HG03066 (cell line): ENCODE measurements around the gene NUP133.
A peak's percentile ranks its signal among the peaks of the same experiment; 100 is the strongest.
"Not testable (repeated sequence)": the region's sequence is repeated elsewhere in the genome, so short reads cannot be mapped to it uniquely, and the experiment has no call there.

Experiments
- ATAC-seq: cut with Tn5 transposase; IDR thresholded peaks from one replicate; pipeline ENCODE4 v1.9.1; 2021; ENCODE audit warnings: low read depth; ENCODE audit not compliant: unreplicated experiment

The NUP133 gene

DNA sequence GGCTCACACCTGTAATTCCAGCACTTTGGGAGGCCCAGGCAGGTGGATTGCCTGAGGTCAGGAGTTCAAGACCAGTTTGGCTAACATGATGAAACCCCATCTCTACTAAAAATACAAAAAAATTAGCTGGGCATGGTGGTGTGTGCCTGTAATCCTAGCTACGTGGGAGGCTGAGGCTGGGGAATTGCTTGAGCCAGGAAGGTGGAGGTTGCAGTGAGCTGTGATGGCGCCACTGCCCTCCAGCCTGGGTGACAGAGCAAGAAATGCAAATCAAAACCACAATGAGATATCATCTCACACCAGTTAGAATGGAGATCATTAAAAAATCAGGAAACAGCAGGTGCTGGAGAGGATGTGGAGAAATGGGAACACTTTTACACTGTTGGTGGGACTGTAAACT lies 3.1 kb upstream of the NUP133 start:
- not testable (repeated sequence) for ATAC-seq

GRCh38 chr1:229509576-229509975 lies 1.4 kb upstream of the NUP133 start:
- no peak for ATAC-seq

GRCh38 chr1:229508823-229509337 lies 739 bp upstream of the NUP133 start:
- ATAC-seq: no peak

DNA sequence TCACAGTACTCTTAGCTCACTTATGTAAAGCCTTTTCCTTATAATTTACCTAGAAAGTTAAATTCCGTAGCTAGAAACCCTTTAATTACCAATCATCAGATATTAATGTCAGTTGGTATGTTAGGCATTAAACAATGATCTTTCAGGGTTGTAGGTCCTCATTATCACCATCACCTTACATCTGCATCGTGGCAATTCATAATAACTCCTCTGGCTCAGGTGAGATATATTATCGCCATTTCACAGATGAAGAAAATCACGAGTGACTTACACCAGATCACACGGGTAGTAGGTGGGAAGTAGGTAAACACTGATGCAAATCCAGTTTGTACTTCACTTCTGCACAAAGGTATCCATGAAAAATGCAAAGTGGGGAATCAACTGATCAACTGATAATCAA lies 639 bp downstream of the NUP133 start:
- ATAC-seq: no peak

DNA sequence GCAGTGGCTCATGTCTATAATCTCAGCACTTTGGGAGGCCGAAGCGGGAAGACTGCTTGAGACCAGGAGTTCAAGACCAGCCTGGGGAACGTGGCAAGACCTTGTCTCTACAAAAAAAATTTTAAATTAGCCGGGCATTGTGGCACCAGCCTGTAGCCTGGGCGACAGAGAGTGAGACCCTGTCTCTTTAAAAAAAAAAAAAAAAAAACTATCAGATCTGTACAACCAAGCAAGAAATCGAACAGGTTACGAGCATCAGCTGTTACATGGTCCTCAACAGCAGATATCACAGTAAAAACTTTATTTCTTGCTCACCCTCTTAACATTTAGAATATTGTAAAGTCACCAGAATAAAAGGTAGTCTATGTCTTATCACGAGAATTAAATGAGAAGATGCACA lies 1.5 kb downstream of the NUP133 start:
- ATAC-seq: no peak

GRCh38 chr1:229495782-229496181 lies 12.4 kb downstream of the NUP133 start:
- no peak for ATAC-seq

GRCh38 chr1:229487181-229487580 lies 21.0 kb downstream of the NUP133 start:
- ATAC-seq: no peak

DNA sequence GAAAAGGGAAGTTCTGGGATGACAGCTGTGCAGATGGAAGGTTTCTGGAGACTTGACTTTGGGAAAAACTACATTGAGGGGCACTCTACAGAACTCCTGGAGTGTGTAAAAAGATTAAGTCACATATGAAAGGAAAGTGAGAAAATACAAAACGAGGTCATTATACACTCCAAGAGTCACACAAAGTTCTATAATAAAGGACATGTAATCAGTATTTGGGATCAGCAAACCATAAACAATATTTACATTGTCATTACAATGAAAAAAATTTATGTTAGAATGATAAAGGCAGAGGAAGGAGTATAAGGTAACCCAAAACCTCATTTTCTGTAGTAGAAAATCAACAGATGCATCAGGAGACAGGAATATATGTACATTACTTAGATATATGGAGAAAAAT lies 22.8 kb downstream of the NUP133 start:
- no peak for ATAC-seq

- no peak for ATAC-seq
These were observed 25.6 kb downstream of the NUP133 start for GRCh38 chr1:229482511-229482910.

DNA sequence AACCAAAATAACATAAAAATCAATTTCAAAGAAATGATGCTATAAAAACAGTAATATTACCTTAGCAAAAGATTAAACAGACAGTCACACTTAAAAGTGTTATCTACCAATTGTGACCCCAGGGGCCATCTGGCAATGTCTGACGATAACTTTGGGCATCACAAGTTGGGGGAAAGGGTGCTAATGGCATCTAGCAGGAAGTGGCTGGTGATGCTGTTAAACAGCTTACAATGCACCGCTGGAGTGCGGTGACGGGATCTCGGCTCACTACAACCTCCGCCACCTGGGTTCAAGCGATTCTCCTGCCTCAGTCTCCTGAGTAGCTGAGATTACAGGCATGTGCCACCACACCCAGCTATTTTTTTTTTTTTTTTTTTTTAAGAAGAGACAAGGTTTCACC lies 27.6 kb downstream of the NUP133 start:
- ATAC-seq: no peak

DNA sequence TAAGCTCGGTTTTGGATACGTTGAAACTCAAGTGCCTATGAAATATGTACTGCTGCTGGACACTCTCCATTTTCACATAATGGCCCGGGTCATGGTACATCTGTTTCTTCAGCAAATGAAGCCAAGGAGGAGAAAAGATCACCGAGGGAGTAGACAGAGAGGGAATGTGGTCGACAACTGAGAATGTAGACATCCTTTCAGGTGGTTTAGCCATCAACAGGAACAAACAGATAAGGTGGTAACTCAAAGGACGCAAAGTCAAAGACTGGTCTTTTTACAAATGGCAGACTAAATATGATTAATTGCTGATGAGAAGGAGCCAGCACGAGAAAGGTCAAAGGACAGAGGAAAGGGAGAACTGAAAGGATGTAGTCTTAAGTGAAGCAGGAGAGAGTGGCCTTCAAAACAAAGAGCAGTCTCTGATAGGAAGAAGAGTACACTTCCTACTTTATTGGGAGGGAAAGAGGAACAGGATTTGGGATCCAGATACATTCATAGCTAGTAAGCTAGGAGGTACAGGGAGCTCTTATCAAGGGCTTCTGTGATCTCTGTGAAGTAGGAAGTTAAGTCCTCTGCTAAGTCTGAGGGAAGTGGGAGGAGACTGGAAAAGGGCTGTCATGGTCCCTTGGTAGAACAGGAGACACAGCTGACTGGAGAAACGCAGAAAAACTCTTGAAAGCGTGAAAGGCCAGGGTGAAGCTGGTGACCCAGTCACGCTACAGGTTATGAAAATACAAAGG lies 28.3 kb downstream of the NUP133 start:
- peak; percentile 75 for ATAC-seq

- ATAC-seq: peak; percentile 69
These were observed 29.3 kb downstream of the NUP133 start for GRCh38 chr1:229478852-229479251.

- ATAC-seq: not testable (repeated sequence)
These were observed 32.3 kb downstream of the NUP133 start for GRCh38 chr1:229475859-229476258.

GRCh38 chr1:229474509-229474908 lies 33.6 kb downstream of the NUP133 start:
- no peak for ATAC-seq

- ATAC-seq: no peak
These were observed 37.0 kb downstream of the NUP133 start for GRCh38 chr1:229471175-229471574.

- no peak for ATAC-seq
These were observed 37.6 kb downstream of the NUP133 start for GRCh38 chr1:229470406-229471043.

DNA sequence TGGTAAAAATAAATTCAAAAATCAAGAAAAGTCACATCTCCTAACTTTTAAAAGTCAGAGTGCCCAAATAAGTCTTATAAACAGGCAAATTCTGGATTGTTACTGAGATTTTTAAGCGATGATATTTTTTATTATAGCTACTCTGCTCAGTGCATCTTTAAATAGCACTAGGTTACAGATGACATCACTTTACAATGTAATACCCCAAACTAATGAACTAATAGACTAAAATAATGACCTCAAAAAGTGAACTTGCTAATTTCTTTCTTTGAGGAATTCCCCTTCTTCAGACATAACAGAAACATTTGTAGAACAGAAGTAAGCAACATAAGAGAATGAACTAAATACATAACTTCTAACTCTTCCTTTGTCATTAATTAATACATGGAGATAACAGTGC lies 41.3 kb downstream of the NUP133 start:
- ATAC-seq: no peak

- no peak for ATAC-seq
These were observed 43.5 kb downstream of the NUP133 start for GRCh38 chr1:229464672-229465071.

GRCh38 chr1:229461032-229461668 lies 47.0 kb downstream of the NUP133 start:
- no peak for ATAC-seq

DNA sequence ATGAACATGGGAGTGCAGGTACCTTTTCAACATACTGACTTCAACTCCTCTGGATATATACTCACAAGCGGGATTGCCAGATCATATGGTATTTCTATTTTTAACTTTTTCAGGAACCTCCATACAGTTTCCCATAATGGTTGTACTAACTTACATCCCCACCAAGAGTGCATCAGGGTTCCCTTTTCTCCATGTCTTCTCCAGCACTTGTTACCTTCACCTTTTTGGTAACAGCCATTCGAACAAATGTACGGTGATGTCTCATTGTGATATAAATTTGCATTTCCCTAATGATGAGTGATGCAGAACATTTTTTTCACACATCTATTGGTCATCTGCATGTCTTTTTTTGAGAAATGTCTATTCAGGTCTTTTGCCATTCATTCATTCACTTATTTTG lies 48.3 kb downstream of the NUP133 start:
- ATAC-seq: no peak

- ATAC-seq: no peak
These were observed 50.7 kb downstream of the NUP133 start for GRCh38 chr1:229457436-229457835.

DNA sequence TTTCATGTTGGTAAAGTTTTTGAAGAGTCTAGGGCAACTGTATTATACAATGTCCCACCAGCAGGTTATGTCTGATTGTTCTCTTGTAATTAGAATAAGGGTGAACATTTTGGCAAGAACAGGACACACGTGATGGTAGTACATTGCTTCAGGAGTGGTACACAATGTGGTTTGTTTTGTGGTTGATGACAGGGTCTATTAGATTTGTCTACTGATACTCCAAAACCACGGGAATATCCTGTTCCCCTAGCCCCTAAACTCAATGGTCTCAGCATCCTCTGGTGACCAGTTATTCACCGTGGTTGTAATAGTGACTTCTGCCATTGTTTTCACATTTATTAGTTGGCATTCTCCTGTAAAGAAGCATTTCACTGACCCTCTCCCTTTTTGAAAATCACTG lies 52.1 kb downstream of the NUP133 start:
- ATAC-seq: no peak
